Gastrocnemius medialis (tissue), 4 donors: ENCODE data around the gene CDC73.

Experiments used
- CTCF ChIP-seq, 5 experiments: fragments of 450-650 bp in 3 of 5; fragments of 200-600 bp in 2 of 5; sonication (generic) in 2 of 5; IDR thresholded peaks in 4 of 5; conservative IDR thresholded peaks in 1 of 5; 1 replicate in 4 of 5; 2 replicates in 1 of 5; pipeline ENCODE4 v1.5.1; 2016 to 2019; ENCODE audit warnings: antibody characterized with exemption in 5 of 5, mild to moderate bottlenecking in 3 of 5, moderate library complexity in 3 of 5
- POLR2A ChIP-seq, 2 donors: fragments of 450-650 bp; IDR thresholded peaks; one replicate each; pipeline ENCODE4 v1.6.1; 2017; ENCODE audit warnings: antibody characterized with exemption in 2 of 2, mild to moderate bottlenecking in 2 of 2, moderate library complexity in 2 of 2

- TF ChIP-seq CTCF (IDR thresholded peaks at IDR 0.05 in 4 of 5, conservative IDR thresholded peaks at IDR 0.05 in 1 of 5) (no peak), POLR2A (IDR thresholded peaks at IDR 0.05) (no peak)
These were observed 142.7 kb downstream of the CDC73 start for GRCh38 chr1:193264313-193265065.
